Stimulated activated naive CD8-positive, alpha-beta T cell treated with anti-CD3 and anti-CD28 coated beads, Interleukin-15, amount 100 ng/mL, for 72 hours (primary cell): Measurements from ENCODE around the gene IL1RL2.
A peak's percentile ranks its signal among the peaks of the same experiment; 100 is the strongest.

Experiments used
- ATAC-seq: fragments of 150-1000 bp; cut with Tn5 transposase; 2 replicates; pipeline ENCODE4 v1.10.0; 2021; ENCODE audit warnings: mild to moderate bottlenecking, moderate library complexity
- DNase-seq, 2 donors: peaks; one replicate each; pipeline ENCODE4 v3.0.0; 2021 to 2022
- H3K27ac Mint-ChIP-seq, 2 donors: one replicate each; pipeline ENCODE4 v1.8.0; 2022; ENCODE audit warnings: mild to moderate bottlenecking in 2 of 2, mixed read lengths in 2 of 2, moderate library complexity in 2 of 2
- H3K27me3 Mint-ChIP-seq: one replicate; pipeline ENCODE4 v1.8.0; 2022; ENCODE audit warnings: mixed read lengths
- H3K4me1 Mint-ChIP-seq: one replicate; pipeline ENCODE4 v1.8.0; 2022; ENCODE audit warnings: mild to moderate bottlenecking, mixed read lengths
- H3K4me3 Mint-ChIP-seq, 2 donors: one replicate each; pipeline ENCODE4 v1.8.0; 2022; ENCODE audit warnings: mild to moderate bottlenecking in 2 of 2, mixed read lengths in 2 of 2, moderate library complexity in 1 of 2
- H3K9me3 Mint-ChIP-seq, 2 donors: one replicate each; pipeline ENCODE4 v1.8.0; 2022; ENCODE audit warnings: mixed read lengths in 2 of 2

Gene IL1RL2

GRCh38 chr2:102256276-102256675, 69.5 kb downstream of the IL1RL2 start:
- DNase-seq = no peak
- peaks cover 6 to 13% of the 10 kb centered on the region in 2 donors for H3K9me3 Mint-ChIP-seq
- peak overlapping the region in 1 of 2 donors; percentile 100 for H3K27ac Mint-ChIP-seq
- no peak for ATAC-seq
- peaks cover 66% of the 10 kb centered on the region for H3K4me1 Mint-ChIP-seq
- H3K4me3 Mint-ChIP-seq = peak overlapping the region; percentile 41 to 61
- H3K27me3 Mint-ChIP-seq = peaks cover under 1% of the 10 kb centered on the region

- peaks cover 6 to 13% of the 10 kb centered on the region in 2 donors for H3K9me3 Mint-ChIP-seq
- H3K27ac Mint-ChIP-seq = peak overlapping the region; percentile 100
- H3K4me1 Mint-ChIP-seq = peaks cover 60% of the 10 kb centered on the region
- no peaks in the 10 kb centered on the region for H3K27me3 Mint-ChIP-seq
- ATAC-seq (no peak), DNase-seq (no peak)
- H3K4me3 Mint-ChIP-seq = peak overlapping the region in 1 of 2 donors; percentile 31
Measured at GRCh38 chr2:102256874-102257462, 70.1 kb downstream of the IL1RL2 start.

- peak overlapping the region in 1 of 2 donors; percentile 86 for H3K4me3 Mint-ChIP-seq
- no peaks in the 10 kb centered on the region for H3K27me3 Mint-ChIP-seq
- H3K4me1 Mint-ChIP-seq = peaks cover 50% of the 10 kb centered on the region
- DNase-seq (peak in 1 of 2 donors; percentile 55), ATAC-seq (peak; percentile 26)
- H3K9me3 Mint-ChIP-seq = peaks cover 6 to 9% of the 10 kb centered on the region in 2 donors
- peak overlapping the region; percentile 100 for H3K27ac Mint-ChIP-seq
Measured at GRCh38 chr2:102258025-102258385, 71.2 kb downstream of the IL1RL2 start.

GRCh38 chr2:102258386-102259074, 71.7 kb downstream of the IL1RL2 start:
- Mint-ChIP-seq H3K27me3 (no peaks in the 10 kb centered on the region), H3K4me3 (peak overlapping the region; percentile 79 to 86), H3K27ac (peak overlapping the region; percentile 100), H3K9me3 (peaks cover 6 to 9% of the 10 kb centered on the region in 2 donors), H3K4me1 (peaks cover 48% of the 10 kb centered on the region)
- ATAC-seq (peak; percentile 96), DNase-seq (peak; percentile 56 to 73)

GRCh38 chr2:102261467-102262135, 74.8 kb downstream of the IL1RL2 start:
- DNase-seq = peak in 1 of 2 donors; percentile 44

GRCh38 chr2:102262216-102263129, 75.7 kb downstream of the IL1RL2 start:
- no peak overlapping the region for H3K27ac Mint-ChIP-seq
- DNase-seq = no peak
- peaks cover 4 to 6% of the 10 kb centered on the region in 2 donors for H3K9me3 Mint-ChIP-seq
- peaks cover 28% of the 10 kb centered on the region for H3K4me1 Mint-ChIP-seq
- no peaks in the 10 kb centered on the region for H3K27me3 Mint-ChIP-seq
- H3K4me3 Mint-ChIP-seq = no peak overlapping the region
- ATAC-seq = no peak

More at GRCh38 chr2:102261467-102262135, 74.8 kb downstream of the IL1RL2 start:
- no peaks in the 10 kb centered on the region for H3K27me3 Mint-ChIP-seq
- H3K4me1 Mint-ChIP-seq = peaks cover 37% of the 10 kb centered on the region
- no peak for ATAC-seq
- no peak overlapping the region for H3K27ac Mint-ChIP-seq
- peaks cover 4 to 6% of the 10 kb centered on the region in 2 donors for H3K9me3 Mint-ChIP-seq
- H3K4me3 Mint-ChIP-seq = no peak overlapping the region

GRCh38 chr2:102264952-102265351, 78.1 kb downstream of the IL1RL2 start:
- Mint-ChIP-seq H3K9me3 (peaks cover 0 to 1% of the 10 kb centered on the region in 2 donors), H3K27me3 (no peaks in the 10 kb centered on the region)
- no peak for ATAC-seq

GRCh38 chr2:102266204-102266603, 79.4 kb downstream of the IL1RL2 start:
- ATAC-seq (no peak), DNase-seq (no peak)
- peaks cover 12% of the 10 kb centered on the region for H3K4me1 Mint-ChIP-seq
- H3K27ac Mint-ChIP-seq = no peak overlapping the region
- H3K9me3 Mint-ChIP-seq = peaks cover 0 to 9% of the 10 kb centered on the region in 2 donors
- H3K27me3 Mint-ChIP-seq = no peaks in the 10 kb centered on the region
- no peak overlapping the region for H3K4me3 Mint-ChIP-seq

More at GRCh38 chr2:102264952-102265351, 78.1 kb downstream of the IL1RL2 start:
- Mint-ChIP-seq H3K27ac (no peak overlapping the region), H3K4me3 (no peak overlapping the region), H3K4me1 (peaks cover 9% of the 10 kb centered on the region)
- no peak for DNase-seq

GRCh38 chr2:102267774-102268173, 81.0 kb downstream of the IL1RL2 start:
- ATAC-seq (no peak), DNase-seq (no peak)
- Mint-ChIP-seq H3K4me3 (no peak overlapping the region), H3K4me1 (peaks cover 24% of the 10 kb centered on the region), H3K9me3 (peaks cover 0 to 9% of the 10 kb centered on the region in 2 donors), H3K27ac (no peak overlapping the region), H3K27me3 (no peaks in the 10 kb centered on the region)

GRCh38 chr2:102268510-102269199, 81.8 kb downstream of the IL1RL2 start:
- peaks cover 19% of the 10 kb centered on the region for H3K4me1 Mint-ChIP-seq

GRCh38 chr2:102269200-102269524, 82.3 kb downstream of the IL1RL2 start:
- Mint-ChIP-seq H3K27me3 (no peaks in the 10 kb centered on the region), H3K27ac (no peak overlapping the region), H3K9me3 (peaks cover 0 to 9% of the 10 kb centered on the region in 2 donors), H3K4me1 (peaks cover 14% of the 10 kb centered on the region), H3K4me3 (peak overlapping the region in 1 of 2 donors; percentile 15)
- DNase-seq (no peak), ATAC-seq (no peak)

More at GRCh38 chr2:102268510-102269199, 81.8 kb downstream of the IL1RL2 start:
- H3K27me3 Mint-ChIP-seq = no peaks in the 10 kb centered on the region
- DNase-seq = no peak
- no peak overlapping the region for H3K27ac Mint-ChIP-seq
- ATAC-seq = no peak
- peak overlapping the region in 1 of 2 donors; percentile 15 for H3K4me3 Mint-ChIP-seq
- peaks cover 0 to 9% of the 10 kb centered on the region in 2 donors for H3K9me3 Mint-ChIP-seq

- ATAC-seq (peak; percentile 87), DNase-seq (no peak)
- peak overlapping the region; percentile 47 to 63 for H3K4me3 Mint-ChIP-seq
- H3K4me1 Mint-ChIP-seq = peaks cover 29% of the 10 kb centered on the region
- H3K27ac Mint-ChIP-seq = peak overlapping the region in 1 of 2 donors; percentile 23
- peaks cover 9 to 19% of the 10 kb centered on the region in 2 donors for H3K9me3 Mint-ChIP-seq
- H3K27me3 Mint-ChIP-seq = no peaks in the 10 kb centered on the region
Measured at GRCh38 chr2:102271844-102272243, 85.0 kb downstream of the IL1RL2 start.

GRCh38 chr2:102273619-102274211, 86.9 kb downstream of the IL1RL2 start:
- no peak overlapping the region for H3K27ac Mint-ChIP-seq
- H3K9me3 Mint-ChIP-seq = peaks cover 15 to 19% of the 10 kb centered on the region in 2 donors
- no peak overlapping the region for H3K4me3 Mint-ChIP-seq
- H3K4me1 Mint-ChIP-seq = peaks cover 48% of the 10 kb centered on the region
- DNase-seq (no peak), ATAC-seq (no peak)
- H3K27me3 Mint-ChIP-seq = no peaks in the 10 kb centered on the region

- Mint-ChIP-seq H3K27ac (peak overlapping the region in 1 of 2 donors; percentile 55), H3K4me3 (no peak overlapping the region), H3K4me1 (peaks cover 43% of the 10 kb centered on the region), H3K9me3 (peaks cover 10 to 15% of the 10 kb centered on the region in 2 donors), H3K27me3 (no peaks in the 10 kb centered on the region)
- ATAC-seq (peak; percentile 95), DNase-seq (no peak)
Measured at GRCh38 chr2:102276549-102277201, 89.9 kb downstream of the IL1RL2 start.
